Mesenchymal stem cell (in vitro differentiated cells and primary cell): ENCODE data around the gene UBTF.
A peak's percentile ranks its signal among the peaks of the same experiment; 100 is the strongest.

Source experiments
- DNase-seq: peaks from one replicate; pipeline ENCODE4 v3.0.0-alpha.2; 2013
- H2AFZ ChIP-seq: one replicate; pipeline ENCODE4 v1.6.1; 2013; ENCODE audit warnings: low read depth, mild to moderate bottlenecking, control low read depth, inconsistent platforms, low read length, moderate library complexity
- H2AK5ac ChIP-seq: 2 replicates; pipeline ENCODE4 v1.6.1; 2013; ENCODE audit warnings: low read length, moderate library complexity, mild to moderate bottlenecking, inconsistent platforms; ENCODE audit not compliant: severe bottlenecking
- H2BK120ac ChIP-seq: one replicate; pipeline ENCODE4 v1.6.1; 2013; ENCODE audit warnings: low read depth, mild to moderate bottlenecking, inconsistent platforms, low read length, moderate library complexity
- H2BK12ac ChIP-seq, 2 experiments: one replicate each; pipeline ENCODE4 v1.6.1; 2013; ENCODE audit warnings: inconsistent platforms in 2 of 2, low read length in 2 of 2, mild to moderate bottlenecking in 2 of 2, moderate library complexity in 2 of 2, control low read depth in 1 of 2
- H2BK15ac ChIP-seq: one replicate; pipeline ENCODE4 v1.6.1; 2013; ENCODE audit warnings: mild to moderate bottlenecking, low read depth, inconsistent platforms; ENCODE audit not compliant: poor library complexity, severe bottlenecking
- H2BK5ac ChIP-seq: 2 replicates; pipeline ENCODE4 v1.6.1; 2013; ENCODE audit warnings: low read depth, mild to moderate bottlenecking, low read length, control low read depth, inconsistent platforms; ENCODE audit not compliant: poor library complexity, severe bottlenecking
- H3K14ac ChIP-seq, 2 experiments: one replicate each; pipeline ENCODE4 v1.6.1; 2013; ENCODE audit warnings: inconsistent platforms in 2 of 2, low read length in 2 of 2, control low read depth in 1 of 2, mild to moderate bottlenecking in 1 of 2, moderate library complexity in 1 of 2
- H3K18ac ChIP-seq, 2 experiments: one replicate each; pipeline ENCODE4 v1.6.1; 2013; ENCODE audit warnings: inconsistent platforms in 2 of 2, low read length in 2 of 2, control low read depth in 1 of 2, low read depth in 1 of 2, mild to moderate bottlenecking in 1 of 2
- H3K23ac ChIP-seq, 2 experiments: one replicate each; pipeline ENCODE4 v1.6.1; 2013; ENCODE audit warnings: inconsistent platforms in 2 of 2, low read length in 2 of 2, mild to moderate bottlenecking in 2 of 2, moderate library complexity in 2 of 2, control low read depth in 1 of 2
- H3K27ac ChIP-seq: 2 replicates; pipeline ENCODE4 v1.5.1; 2013; ENCODE audit warnings: mild to moderate bottlenecking, moderate library complexity, low read length, control low read depth, inconsistent platforms; ENCODE audit not compliant: poor library complexity, severe bottlenecking
- H3K27me3 ChIP-seq, 2 experiments: 2 replicates each; pipeline versions ENCODE4 v1.6.1 to v1.7.0; 2013; ENCODE audit warnings: low read length in 2 of 2, mild to moderate bottlenecking in 2 of 2, moderate library complexity in 2 of 2, control low read depth in 1 of 2, inconsistent platforms in 1 of 2; ENCODE audit not compliant: control insufficient read depth in 1 of 2, insufficient read depth in 1 of 2
- H3K36me3 ChIP-seq, 2 experiments: 2 replicates each; pipeline versions ENCODE4 v1.6.1 to v1.7.0; 2013; ENCODE audit warnings: low read length in 2 of 2, control low read depth in 1 of 2, inconsistent platforms in 1 of 2, low read depth in 1 of 2, mild to moderate bottlenecking in 1 of 2; ENCODE audit not compliant: insufficient read depth in 2 of 2, control insufficient read depth in 1 of 2
- H3K4ac ChIP-seq, 2 experiments: one replicate each; pipeline ENCODE4 v1.6.1; 2013; ENCODE audit warnings: inconsistent platforms in 2 of 2, low read length in 2 of 2, mild to moderate bottlenecking in 2 of 2, moderate library complexity in 2 of 2, control low read depth in 1 of 2, low read depth in 1 of 2
- H3K4me1 ChIP-seq: 2 replicates; pipeline ENCODE4 v1.6.1; 2013; ENCODE audit warnings: low read depth, low read length, control low read depth; ENCODE audit not compliant: control insufficient read depth, insufficient read depth
- H3K4me2 ChIP-seq: 2 replicates; pipeline ENCODE4 v1.6.1; 2013; ENCODE audit warnings: low read length, mild to moderate bottlenecking, inconsistent platforms; ENCODE audit not compliant: poor library complexity, severe bottlenecking
- H3K4me3 ChIP-seq, 2 experiments: 2 replicates each; pipeline versions ENCODE4 v1.5.1 to v1.7.0; 2013; ENCODE audit warnings: low read length in 2 of 2, mild to moderate bottlenecking in 2 of 2, control low read depth in 1 of 2, low read depth in 1 of 2; ENCODE audit not compliant: insufficient read depth in 1 of 2
- H3K79me1 ChIP-seq: replicated peaks from 2 replicates; pipeline ENCODE4 v1.6.1; 2013; ENCODE audit warnings: mild to moderate bottlenecking, control low read depth, low read length, inconsistent platforms; ENCODE audit not compliant: poor library complexity, severe bottlenecking
- H3K9ac ChIP-seq: 2 replicates; pipeline ENCODE4 v1.7.0; 2013; ENCODE audit warnings: mild to moderate bottlenecking, low read length, moderate library complexity
- H3K9me3 ChIP-seq: 2 replicates; pipeline ENCODE4 v1.7.0; 2013; ENCODE audit warnings: mild to moderate bottlenecking, low read length; ENCODE audit not compliant: control insufficient read depth
- H4K8ac ChIP-seq: one replicate; pipeline ENCODE4 v1.6.1; 2013; ENCODE audit warnings: inconsistent platforms, mild to moderate bottlenecking, low read length, moderate library complexity
- H4K91ac ChIP-seq: one replicate; pipeline ENCODE4 v1.6.1; 2013; ENCODE audit warnings: mild to moderate bottlenecking, low read length, inconsistent platforms
- WGBS: methylation state at CpG from one replicate; pipeline ENCODE4 v1.1.7; 2013; ENCODE audit warnings: mixed read lengths; 5-methylcytosine and 5-hydroxymethylcytosine counted together

The UBTF gene

DNA sequence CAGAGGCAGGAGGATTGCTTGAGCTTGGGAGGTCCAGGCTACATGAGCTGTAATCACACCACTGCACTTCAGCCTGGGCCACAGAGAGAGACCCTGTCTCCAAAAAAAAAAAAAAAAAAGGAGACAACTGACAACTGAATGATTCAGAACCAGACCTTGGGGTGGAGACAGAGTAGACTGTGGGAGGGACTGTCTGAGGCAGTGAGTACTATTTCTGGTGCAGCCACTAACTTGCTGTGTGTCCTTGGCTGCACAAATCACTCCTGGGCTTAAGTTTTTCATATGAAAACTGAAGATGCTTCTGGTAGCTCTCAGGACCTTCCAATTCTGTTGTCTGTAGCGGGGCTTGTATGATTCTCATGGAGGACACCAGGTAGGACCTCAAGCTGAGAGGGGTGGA, 43.2 kb downstream of the UBTF start:
- no peak for DNase-seq
- H3K36me3 ChIP-seq, result peaks cover 31 to 36% of the 10 kb centered on the region in 2 experiments
- no peak overlapping the region for H4K8ac ChIP-seq
- H3K27me3 ChIP-seq, result no peaks in the 10 kb centered on the region
- no peak overlapping the region for H2BK120ac ChIP-seq
- no peak overlapping the region for H3K27ac ChIP-seq
- H2AFZ ChIP-seq, result no peak overlapping the region
- H3K9ac ChIP-seq, result no peak overlapping the region
- H3K79me1 ChIP-seq, result peaks cover 18% of the 10 kb centered on the region
- H3K4me3 ChIP-seq, result no peak overlapping the region
- H4K91ac ChIP-seq, result no peak overlapping the region
- H3K14ac ChIP-seq, result no peak overlapping the region
- WGBS, result 91% methylated on average over 1 of the region's 1 CpG
- no peak overlapping the region for H3K18ac ChIP-seq
- no peak overlapping the region for H3K4me2 ChIP-seq
- no peak overlapping the region for H3K23ac ChIP-seq
- no peak overlapping the region for H3K4ac ChIP-seq
- no peak overlapping the region for H2BK15ac ChIP-seq
- no peak overlapping the region for H2AK5ac ChIP-seq
- no peak overlapping the region for H2BK5ac ChIP-seq
- no peaks in the 10 kb centered on the region for H3K9me3 ChIP-seq
- no peak overlapping the region for H2BK12ac ChIP-seq
- peaks cover 7% of the 10 kb centered on the region for H3K4me1 ChIP-seq

- Histone ChIP-seq H2BK120ac (no peak overlapping the region), H2BK12ac (no peak overlapping the region), H3K4ac (no peak overlapping the region), H2BK15ac (no peak overlapping the region), H3K4me1 (peaks cover 15% of the 10 kb centered on the region), H2AK5ac (no peak overlapping the region), H2BK5ac (no peak overlapping the region), H3K14ac (no peak overlapping the region), H3K9ac (no peak overlapping the region), H4K91ac (no peak overlapping the region), H2AFZ (no peak overlapping the region), H3K4me3 (no peak overlapping the region), H3K27ac (no peak overlapping the region), H3K9me3 (no peaks in the 10 kb centered on the region), H3K36me3 (peaks cover 31 to 36% of the 10 kb centered on the region in 2 experiments), H3K18ac (no peak overlapping the region), H3K27me3 (no peaks in the 10 kb centered on the region), H3K4me2 (no peak overlapping the region), H3K79me1 (peaks cover 18% of the 10 kb centered on the region), H4K8ac (no peak overlapping the region), H3K23ac (no peak overlapping the region)
- 100% methylated on average over 1 of the region's 2 CpGs for WGBS
- no peak for DNase-seq
These were observed 45.0 kb downstream of the UBTF start for GRCh38 chr17:44174427-44174826.

DNA sequence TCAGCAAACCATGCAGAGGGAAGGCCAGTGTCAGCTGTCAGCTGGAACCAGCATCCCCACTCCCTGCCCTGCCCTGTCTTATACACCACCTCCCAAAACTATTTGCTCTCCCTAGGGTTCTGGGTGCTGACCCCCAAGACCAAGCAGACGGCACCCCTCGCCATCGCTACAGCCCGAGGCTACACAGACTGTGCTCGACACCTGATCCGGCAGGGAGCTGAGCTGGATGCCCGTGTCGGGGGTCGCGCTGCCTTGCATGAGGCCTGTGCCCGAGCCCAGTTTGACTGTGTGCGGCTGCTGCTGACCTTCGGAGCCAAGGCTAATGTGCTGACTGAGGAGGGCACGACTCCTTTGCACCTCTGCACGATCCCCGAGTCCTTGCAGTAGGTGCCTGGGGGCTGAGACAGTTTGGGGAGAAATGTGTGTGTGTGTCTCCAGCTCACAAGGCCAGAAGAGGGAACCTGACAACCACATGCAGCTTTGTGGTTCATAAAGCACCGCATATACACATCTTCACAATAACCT, 47.5 kb downstream of the UBTF start:
- WGBS, result 95% methylated on average over 14 of the region's 17 CpGs
- no peak overlapping the region for H4K8ac ChIP-seq
- H3K4me1 ChIP-seq, result peaks cover 17% of the 10 kb centered on the region
- H3K79me1 ChIP-seq, result peaks cover 4% of the 10 kb centered on the region
- H3K27ac ChIP-seq, result no peak overlapping the region
- no peak overlapping the region for H3K9ac ChIP-seq
- no peak overlapping the region for H3K4me2 ChIP-seq
- H3K4ac ChIP-seq, result no peak overlapping the region
- H2AFZ ChIP-seq, result no peak overlapping the region
- no peak for DNase-seq
- no peak overlapping the region for H2AK5ac ChIP-seq
- H3K14ac ChIP-seq, result no peak overlapping the region
- peak overlapping the region in 1 of 2 experiments; percentile 13 for H3K18ac ChIP-seq
- H3K27me3 ChIP-seq, result no peaks in the 10 kb centered on the region
- no peak overlapping the region for H2BK120ac ChIP-seq
- peak overlapping the region in 1 of 2 experiments; percentile 34 for H3K23ac ChIP-seq
- peak overlapping the region; percentile 12 for H2BK5ac ChIP-seq
- H3K4me3 ChIP-seq, result no peak overlapping the region
- peak overlapping the region in 1 of 2 experiments; percentile 21 for H2BK12ac ChIP-seq
- peaks cover 12 to 16% of the 10 kb centered on the region in 2 experiments for H3K36me3 ChIP-seq
- no peak overlapping the region for H2BK15ac ChIP-seq
- peak overlapping the region; percentile 61 for H4K91ac ChIP-seq
- H3K9me3 ChIP-seq, result no peaks in the 10 kb centered on the region

DNA sequence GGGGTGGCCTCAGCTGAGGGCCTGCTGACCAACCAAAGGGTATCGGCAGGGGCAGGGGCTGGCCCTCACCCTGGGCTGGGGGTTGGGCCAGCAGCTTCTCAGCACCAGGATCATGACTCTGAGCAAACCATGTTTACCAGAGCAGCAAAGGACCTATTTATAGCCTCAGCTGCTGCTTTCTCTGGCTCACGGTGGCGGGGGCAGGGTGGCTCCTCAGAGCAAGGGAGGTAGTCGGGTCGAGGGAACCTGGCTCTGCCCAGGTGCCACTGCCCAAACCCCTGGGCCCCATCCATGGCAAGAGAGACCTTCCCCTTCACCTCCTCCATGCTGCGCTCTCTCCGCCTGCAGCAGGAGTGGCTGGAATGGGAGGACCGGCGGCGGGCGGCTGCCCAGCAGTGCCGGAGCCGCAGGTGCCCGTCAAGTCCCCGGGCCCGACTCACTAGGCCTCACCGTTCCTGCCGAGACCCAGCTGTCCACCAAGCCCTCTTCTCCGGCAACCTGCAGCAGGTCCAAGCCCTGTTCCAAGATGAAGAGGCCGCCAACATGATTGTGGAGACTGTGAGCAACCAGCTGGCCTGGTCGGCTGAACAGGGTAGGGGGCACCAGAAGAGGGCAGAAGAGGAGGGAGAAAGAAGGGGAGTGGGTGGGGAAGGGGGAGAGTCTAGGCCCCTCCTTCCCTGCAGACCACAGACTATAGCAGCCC, 48.8 kb downstream of the UBTF start, which contains the start of gene ASB16:
Gene ASB16, plus strand, starts transcription at position 206 of the 703 bp plus-strand sequence. Its CDS starts 86 bp downstream, at position 292.
- Histone ChIP-seq H3K4ac (peak within 1 kb of the TSS; percentile 18 to 49), H3K14ac (peak within 1 kb of the TSS in 1 of 2 experiments; percentile 36), H3K27ac (no peak within 1 kb of the TSS), H4K8ac (peak within 1 kb of the TSS; percentile 71), H3K9me3 (no peaks in the 10 kb centered on the region), H2BK15ac (no peak within 1 kb of the TSS), H2BK120ac (peak within 1 kb of the TSS; percentile 51), H3K23ac (peak within 1 kb of the TSS in 1 of 2 experiments; percentile 77), H2AFZ (peak within 1 kb of the TSS; percentile 21), H2BK5ac (no peak within 1 kb of the TSS), H3K4me1 (peaks cover 17% of the 10 kb centered on the region), H3K9ac (peak within 1 kb of the TSS; percentile 38), H3K79me1 (no peaks in the 10 kb centered on the region), H3K36me3 (peaks cover 4 to 5% of the 10 kb centered on the region in 2 experiments), H3K4me2 (no peak within 1 kb of the TSS), H4K91ac (peak within 1 kb of the TSS; percentile 88), H3K27me3 (no peaks in the 10 kb centered on the region), H3K4me3 (peak within 1 kb of the TSS in 1 of 2 experiments; percentile 63), H2BK12ac (peak within 1 kb of the TSS; percentile 90 to 98), H3K18ac (peak within 1 kb of the TSS; percentile 57 to 74), H2AK5ac (no peak within 1 kb of the TSS)
- DNase-seq, result peak; percentile 61
- WGBS, result 67% methylated on average over 20 of the region's 21 CpGs
